HCT116 (cell line): ENCODE data around the gene COQ10A.

Source experiments
- ATF3 ChIP-seq: IDR thresholded peaks from 2 replicates; pipeline ENCODE4 v1.6.1; 2012
- CTCF ChIP-seq, 3 experiments: fragments of 200-600 bp in 1 of 3; sonication (generic) in 1 of 3; IDR thresholded peaks in 2 of 3; conservative IDR thresholded peaks in 1 of 3; 2 replicates each; pipeline ENCODE4 v1.5.1; 2012 to 2017; ENCODE audit warnings: low read depth in 2 of 3, low read length in 2 of 3, antibody characterized with exemption in 1 of 3, borderline replicate concordance in 1 of 3, control low read depth in 1 of 3, mild to moderate bottlenecking in 1 of 3, mixed read lengths in 1 of 3, mixed run types in 1 of 3, moderate library complexity in 1 of 3; ENCODE audit not compliant: insufficient read depth in 1 of 3
- ELF1 ChIP-seq: IDR thresholded peaks from 2 replicates; pipeline ENCODE4 v1.6.1; 2012; ENCODE audit warnings: low read depth, borderline replicate concordance
- EZH2 ChIP-seq: fragments of 200-600 bp; sonication (generic); IDR thresholded peaks from 2 replicates; pipeline ENCODE4 v1.6.1; 2017; ENCODE audit warnings: antibody characterized with exemption, mixed run types
- FOSL1 ChIP-seq: IDR thresholded peaks from 2 replicates; pipeline ENCODE4 v1.6.1; 2012; ENCODE audit warnings: low read depth
- JUND ChIP-seq: IDR thresholded peaks from 2 replicates; pipeline ENCODE4 v1.6.1; 2012
- MAX ChIP-seq: IDR thresholded peaks from 2 replicates; pipeline ENCODE4 v1.6.1; 2012
- POLR2A ChIP-seq: IDR thresholded peaks from 2 replicates; pipeline ENCODE4 v1.7.0; 2011; ENCODE audit warnings: borderline replicate concordance; ENCODE audit not compliant: insufficient read depth, insufficient read length; ENCODE audit errors: extremely low read depth
- POLR2AphosphoS5 ChIP-seq: IDR thresholded peaks from 2 replicates; pipeline ENCODE4 v1.6.1; 2011; ENCODE audit warnings: mild to moderate bottlenecking, low read depth, low read length, moderate library complexity
- REST ChIP-seq: IDR thresholded peaks from 2 replicates; pipeline ENCODE4 v1.6.1; 2012; ENCODE audit warnings: low read depth
- SIN3A ChIP-seq: IDR thresholded peaks from 2 replicates; pipeline ENCODE4 v1.6.1; 2012; ENCODE audit warnings: low read depth
- TCF7L2 ChIP-seq: IDR thresholded peaks from 2 replicates; pipeline ENCODE4 v1.7.0; 2011; ENCODE audit warnings: borderline replicate concordance, inconsistent platforms; ENCODE audit not compliant: insufficient read depth, insufficient read length; ENCODE audit errors: extremely low read depth
- YY1 ChIP-seq: IDR thresholded peaks from 2 replicates; pipeline ENCODE4 v1.6.1; 2011; ENCODE audit warnings: low read length, low read depth, moderate library complexity, mild to moderate bottlenecking; ENCODE audit not compliant: insufficient replicate concordance; ENCODE audit errors: extremely low read depth
- ZNF274 ChIP-seq: fragments of 200-500 bp; sonication (Bioruptor generic); IDR thresholded peaks from 2 replicates; pipeline ENCODE4 v1.6.1; 2014; ENCODE audit warnings: mild to moderate bottlenecking, low read depth, low read length, inconsistent platforms

GRCh38 chr12:56257071-56257470 is 9.7 kb upstream of the COQ10A start:
- TF ChIP-seq POLR2AphosphoS5 = no peak
- no peak for TF ChIP-seq POLR2A
- no peak for TF ChIP-seq EZH2
- no peak for TF ChIP-seq CTCF (IDR thresholded peaks at IDR 0.05 in 2 of 3, conservative IDR thresholded peaks at IDR 0.05 in 1 of 3; ENCODE audit: borderline replicate concordance in 1 of 3, insufficient read depth in 1 of 3, low read depth in 2 of 3, low read length in 2 of 3)
- TF ChIP-seq YY1 = no peak
- no peak for TF ChIP-seq JUND
- TF ChIP-seq ZNF274 = no peak
- no peak for TF ChIP-seq REST
- TF ChIP-seq MAX = no peak
- no peak for TF ChIP-seq ELF1
- no peak for TF ChIP-seq TCF7L2
- TF ChIP-seq SIN3A = no peak
- TF ChIP-seq FOSL1 = no peak
- no peak for TF ChIP-seq ATF3
